Thoracic aorta (tissue), 2 donors: ENCODE measurements around the gene PDE2A. TPM values are rescaled to one million over a fixed set of nuclear protein-coding genes. Genes with fewer than 3 reads are reported as not detected.

ENCODE experiments used
- ATAC-seq: fragments of 150-250 bp; one replicate; pipeline ENCODE4 v1.8.0; 2017; ENCODE audit warnings: low read depth; ENCODE audit not compliant: insufficient number of reproducible peaks, low FRiP score
- DNase-seq: peaks from one replicate; pipeline ENCODE4 v3.0.0-alpha.2; 2020; ENCODE audit warnings: low spot score
- H3K27ac ChIP-seq, 2 donors: fragments of 200-600 bp; sonication (generic); 1 replicate in 1 of 2; 2 replicates in 1 of 2; pipeline ENCODE4 v1.5.1; 2016; ENCODE audit warnings: mild to moderate bottlenecking in 2 of 2, moderate library complexity in 2 of 2
- H3K27me3 ChIP-seq: fragments of 200-600 bp; sonication (generic); replicated peaks from 2 replicates; pipeline ENCODE4 v1.6.0; 2016; ENCODE audit warnings: mild to moderate bottlenecking; ENCODE audit not compliant: insufficient read depth
- H3K36me3 ChIP-seq: fragments of 200-600 bp; sonication (generic); one replicate; pipeline ENCODE4 v1.5.1; 2016
- H3K4me1 ChIP-seq, 2 donors: fragments of 200-600 bp; sonication (generic); 1 replicate in 1 of 2; 2 replicates in 1 of 2; pipeline versions ENCODE4 v1.5.1 to v1.6.0; 2016; ENCODE audit warnings: low read depth in 2 of 2, mild to moderate bottlenecking in 1 of 2; ENCODE audit not compliant: control insufficient read depth in 1 of 2
- H3K4me3 ChIP-seq: fragments of 200-600 bp; sonication (generic); 2 replicates; pipeline ENCODE4 v1.5.1; 2016; ENCODE audit warnings: mild to moderate bottlenecking
- H3K9me3 ChIP-seq: fragments of 200-600 bp; sonication (generic); 2 replicates; pipeline ENCODE4 v1.5.1; 2016
- total RNA-seq, 2 donors: library from RNA; depleted of rRNA; stranded (reverse); fragments of >200 nt; gene quantifications; one replicate each; pipeline versions ENCODE4 v1.1.0 to v1.2.3, GENCODE V29; 2016
- TF ChIP-seq, protein P1 (sequence below): fragments of 200-600 bp; sonication (generic); IDR thresholded peaks from one replicate; pipeline ENCODE4 v1.5.1; 2019; ENCODE audit warnings: antibody characterized with exemption

Gene PDE2A
- total RNA-seq, 2 donors from 2014 or later, result 28.1 to 37.1 TPM

DNA sequence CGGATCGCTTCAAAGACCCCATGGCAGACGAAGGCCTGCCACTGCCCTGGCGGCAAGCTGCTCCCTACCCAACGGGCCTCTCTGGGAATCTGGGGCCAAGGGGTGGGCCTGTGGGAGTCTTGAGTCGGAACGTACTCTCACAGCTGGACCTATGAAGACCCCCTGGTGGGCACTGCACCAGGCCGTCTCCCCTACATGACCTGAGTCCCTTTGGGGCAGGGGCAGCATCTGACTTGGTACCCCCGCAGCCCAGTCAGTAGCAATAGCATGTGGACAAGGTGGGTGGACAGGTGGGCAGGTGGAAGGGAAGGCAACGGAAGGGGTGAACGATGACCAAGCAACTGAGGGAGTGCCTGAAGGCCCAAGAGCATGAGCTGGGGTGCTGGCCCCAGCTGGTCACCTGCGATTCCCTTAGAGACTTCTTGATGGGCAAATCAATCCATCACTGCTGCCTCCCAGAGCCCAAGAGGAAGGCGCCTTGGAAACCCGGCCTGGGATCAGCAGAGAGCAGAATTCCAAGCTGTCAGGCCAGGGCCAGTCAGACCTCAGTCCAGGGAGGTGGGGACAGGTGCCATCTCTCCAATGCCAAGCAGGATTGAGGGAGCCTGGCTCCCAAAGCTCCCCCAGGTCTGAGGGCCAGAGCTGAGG is 42.7 kb upstream of the PDE2A start:
- ATAC-seq, result no peak
- TF ChIP-seq, protein P1, sequence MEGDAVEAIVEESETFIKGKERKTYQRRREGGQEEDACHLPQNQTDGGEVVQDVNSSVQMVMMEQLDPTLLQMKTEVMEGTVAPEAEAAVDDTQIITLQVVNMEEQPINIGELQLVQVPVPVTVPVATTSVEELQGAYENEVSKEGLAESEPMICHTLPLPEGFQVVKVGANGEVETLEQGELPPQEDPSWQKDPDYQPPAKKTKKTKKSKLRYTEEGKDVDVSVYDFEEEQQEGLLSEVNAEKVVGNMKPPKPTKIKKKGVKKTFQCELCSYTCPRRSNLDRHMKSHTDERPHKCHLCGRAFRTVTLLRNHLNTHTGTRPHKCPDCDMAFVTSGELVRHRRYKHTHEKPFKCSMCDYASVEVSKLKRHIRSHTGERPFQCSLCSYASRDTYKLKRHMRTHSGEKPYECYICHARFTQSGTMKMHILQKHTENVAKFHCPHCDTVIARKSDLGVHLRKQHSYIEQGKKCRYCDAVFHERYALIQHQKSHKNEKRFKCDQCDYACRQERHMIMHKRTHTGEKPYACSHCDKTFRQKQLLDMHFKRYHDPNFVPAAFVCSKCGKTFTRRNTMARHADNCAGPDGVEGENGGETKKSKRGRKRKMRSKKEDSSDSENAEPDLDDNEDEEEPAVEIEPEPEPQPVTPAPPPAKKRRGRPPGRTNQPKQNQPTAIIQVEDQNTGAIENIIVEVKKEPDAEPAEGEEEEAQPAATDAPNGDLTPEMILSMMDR, result no peak

DNA sequence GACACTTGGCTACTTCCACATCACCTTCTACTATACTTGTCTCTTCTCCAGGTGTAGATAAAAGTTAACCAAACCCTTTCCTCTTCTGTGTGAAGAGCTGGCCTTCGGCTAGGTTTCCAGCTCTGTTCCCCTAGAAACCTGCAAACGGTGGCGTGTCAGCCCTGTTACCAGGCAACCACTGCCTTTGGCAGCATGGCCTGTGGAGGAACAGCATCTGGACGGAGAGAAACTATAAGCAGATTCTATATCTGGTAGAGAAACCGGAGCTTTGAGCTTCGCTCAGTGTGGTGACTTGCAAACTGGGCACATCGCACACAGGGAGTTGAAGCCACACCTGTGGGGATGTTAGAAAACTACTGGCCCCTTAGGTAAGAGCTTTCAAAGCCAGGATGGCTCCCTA is 42.1 kb upstream of the PDE2A start:
- no peak overlapping the region for H3K27ac ChIP-seq
- TF ChIP-seq, protein P1, result no peak
- H3K36me3 ChIP-seq, result peaks cover 1% of the 10 kb centered on the region
- H3K27me3 ChIP-seq, result no peaks in the 10 kb centered on the region
- H3K4me1 ChIP-seq, result peaks cover 16 to 44% of the 10 kb centered on the region in 2 donors
- no peak overlapping the region for H3K4me3 ChIP-seq
- H3K9me3 ChIP-seq, result no peaks in the 10 kb centered on the region
- no peak for ATAC-seq
- DNase-seq, result no peak

More for the DNA sequence above, 42.7 kb upstream of the PDE2A start:
- no peaks in the 10 kb centered on the region for H3K9me3 ChIP-seq
- no peak for DNase-seq
- H3K4me3 ChIP-seq, result no peak overlapping the region
- H3K4me1 ChIP-seq, result peaks cover 18 to 46% of the 10 kb centered on the region in 2 donors
- no peak overlapping the region for H3K27ac ChIP-seq
- H3K36me3 ChIP-seq, result no peaks in the 10 kb centered on the region
- H3K27me3 ChIP-seq, result no peaks in the 10 kb centered on the region

DNA sequence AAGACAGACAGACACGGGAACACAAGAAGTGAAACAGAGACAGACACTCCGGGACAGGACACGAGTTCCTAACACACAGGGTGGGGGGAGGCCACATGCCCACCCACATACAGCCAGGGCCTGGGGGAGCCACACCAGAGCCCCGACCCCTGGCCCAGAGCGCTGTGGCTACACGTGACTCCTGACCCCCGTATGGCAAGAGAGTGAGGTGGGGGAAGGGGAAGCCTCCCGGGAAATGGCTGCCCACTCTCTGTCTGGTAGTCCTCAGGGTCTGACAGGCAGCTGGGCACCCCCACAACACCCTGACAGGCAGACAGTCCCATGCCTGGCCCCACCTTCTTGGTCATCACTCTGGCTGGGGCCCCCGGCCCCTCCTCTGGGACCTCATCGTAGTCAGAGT is 38.6 kb upstream of the PDE2A start:
- no peak for ATAC-seq
- Histone ChIP-seq H3K4me1 (peaks cover 5 to 10% of the 10 kb centered on the region in 2 donors), H3K4me3 (no peak overlapping the region), H3K9me3 (no peaks in the 10 kb centered on the region), H3K36me3 (peaks cover 30% of the 10 kb centered on the region), H3K27ac (no peak overlapping the region), H3K27me3 (no peaks in the 10 kb centered on the region)
- TF ChIP-seq, protein P1, result no peak
- no peak for DNase-seq

DNA sequence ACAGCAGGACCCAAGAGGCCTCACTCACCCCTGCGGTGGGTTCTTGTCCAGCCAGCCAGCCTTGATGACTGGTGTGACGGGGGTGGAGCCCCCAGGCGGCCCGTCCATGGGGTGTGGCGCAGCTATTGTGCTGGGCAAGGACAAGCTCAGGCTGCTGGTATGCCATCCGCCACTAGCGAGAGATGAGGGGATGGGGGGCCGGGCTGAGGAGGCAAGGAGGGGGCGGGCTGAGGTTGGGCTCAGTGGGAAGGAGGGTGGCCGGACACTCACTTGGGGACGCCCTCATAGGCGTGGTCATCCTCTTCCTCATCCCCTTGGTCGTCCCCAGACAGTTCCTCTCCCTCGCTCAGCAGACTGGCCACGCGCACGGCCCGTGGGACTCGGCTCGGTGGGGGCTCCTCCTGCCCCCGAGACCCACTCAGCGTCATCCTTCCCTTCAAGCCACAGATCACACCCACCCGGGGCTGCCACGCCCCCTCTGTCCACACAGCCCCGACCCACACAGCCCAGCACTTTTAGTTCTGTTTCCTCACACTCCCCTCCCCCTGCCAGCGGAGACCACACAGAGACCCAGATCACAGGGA is 38.0 kb upstream of the PDE2A start:
- Histone ChIP-seq H3K4me1 (peaks cover 5 to 7% of the 10 kb centered on the region in 2 donors), H3K4me3 (no peak overlapping the region), H3K36me3 (peaks cover 35% of the 10 kb centered on the region), H3K27me3 (no peaks in the 10 kb centered on the region), H3K27ac (no peak overlapping the region), H3K9me3 (no peaks in the 10 kb centered on the region)
- DNase-seq (no peak), ATAC-seq (no peak)
- TF ChIP-seq, protein P1, result no peak

DNA sequence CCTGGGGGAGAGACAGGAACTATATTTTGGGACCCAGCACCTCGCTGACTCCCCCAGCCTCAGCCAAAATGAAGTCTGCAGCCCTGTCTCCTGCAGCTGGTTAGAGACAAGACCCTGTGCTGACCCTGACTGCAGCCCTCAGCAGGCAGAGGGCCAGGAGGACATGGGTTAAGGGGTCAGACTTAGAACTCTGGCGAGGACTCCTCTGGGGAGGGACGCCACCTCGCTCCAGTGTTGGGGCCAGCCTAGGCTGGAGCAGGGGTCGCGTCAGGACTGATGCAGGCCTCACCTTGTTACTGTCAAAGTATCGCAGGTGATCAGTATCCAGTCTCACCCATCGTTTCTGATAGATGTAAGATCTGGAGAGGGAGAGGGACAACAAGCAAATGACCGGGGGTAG is 36.9 kb upstream of the PDE2A start:
- Histone ChIP-seq H3K4me3 (no peak overlapping the region), H3K27ac (no peak overlapping the region), H3K4me1 (peaks cover 5 to 7% of the 10 kb centered on the region in 2 donors), H3K36me3 (peaks cover 45% of the 10 kb centered on the region), H3K9me3 (no peaks in the 10 kb centered on the region), H3K27me3 (no peaks in the 10 kb centered on the region)
- DNase-seq (no peak), ATAC-seq (no peak)
- TF ChIP-seq, protein P1, result no peak
